Dermis microvascular lymphatic vessel endothelial cell (primary cell): ENCODE data around the gene NPY1R. TPM values are rescaled to one million over a fixed set of nuclear protein-coding genes. Genes with fewer than 3 reads are reported as not detected.

ENCODE experiments used
- DNase-seq, 2 donors: peaks; one replicate each; pipeline versions ENCODE4 v3.0.0 to v3.0.0-alpha.2; 2010; ENCODE audit warnings: low read depth in 2 of 2
- total RNA-seq: library from RNA; depleted of rRNA; stranded (reverse); fragments of >200 nt; gene quantifications from 2 replicates; pipeline ENCODE4 v1.2.1, GENCODE V29; 2014

The NPY1R gene
- 0.13 TPM in 1 of 2 replicates, not detected in the other for total RNA-seq

DNA sequence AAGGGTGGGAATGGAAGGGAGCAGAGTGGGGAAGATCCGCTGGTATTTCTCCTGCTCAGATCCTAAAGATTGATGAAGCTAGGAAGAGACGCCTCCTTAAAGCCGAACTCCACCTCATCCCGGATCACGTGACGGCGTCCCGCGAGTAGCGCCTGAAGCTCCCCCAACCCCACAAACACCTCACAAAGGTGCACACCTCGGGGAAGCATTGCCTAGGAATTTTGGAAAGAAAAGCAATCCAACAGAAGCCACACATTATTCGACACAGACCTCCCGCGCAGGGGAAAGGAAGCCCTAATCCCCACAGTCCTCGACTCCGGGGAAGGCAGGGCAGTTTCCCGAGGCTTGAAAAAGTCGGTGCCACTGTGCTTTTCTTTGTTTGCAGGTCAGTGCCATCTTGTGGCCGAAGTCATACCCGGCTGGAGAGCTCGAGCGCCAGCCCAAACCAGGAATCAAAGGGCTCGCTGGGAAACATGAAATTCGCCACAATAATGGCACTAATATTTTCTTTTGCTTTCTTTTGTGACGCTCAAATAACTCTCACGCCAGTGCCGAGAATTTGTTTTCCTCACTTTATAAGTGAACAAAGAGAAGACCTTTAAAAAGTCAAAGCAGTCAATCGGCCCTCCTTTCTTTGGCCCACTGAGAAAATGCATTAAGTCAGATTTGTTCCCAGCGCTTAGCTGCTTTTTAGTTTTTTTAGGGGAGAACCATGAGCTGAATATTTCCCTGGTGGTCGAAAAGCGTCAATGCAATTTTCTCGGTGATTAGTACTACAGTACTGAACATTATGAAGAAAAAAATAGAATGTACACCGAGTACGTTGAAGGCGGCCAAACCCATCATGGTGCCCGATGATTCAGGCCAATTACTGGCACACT is at the start of gene NPY1R:
TSS of gene NPY1R (minus strand) at position 71 of the 881 bp plus-strand sequence. CDS start 6,042 bp downstream, outside the sequence.
- DNase-seq, result peak; percentile 70 to 82

DNA sequence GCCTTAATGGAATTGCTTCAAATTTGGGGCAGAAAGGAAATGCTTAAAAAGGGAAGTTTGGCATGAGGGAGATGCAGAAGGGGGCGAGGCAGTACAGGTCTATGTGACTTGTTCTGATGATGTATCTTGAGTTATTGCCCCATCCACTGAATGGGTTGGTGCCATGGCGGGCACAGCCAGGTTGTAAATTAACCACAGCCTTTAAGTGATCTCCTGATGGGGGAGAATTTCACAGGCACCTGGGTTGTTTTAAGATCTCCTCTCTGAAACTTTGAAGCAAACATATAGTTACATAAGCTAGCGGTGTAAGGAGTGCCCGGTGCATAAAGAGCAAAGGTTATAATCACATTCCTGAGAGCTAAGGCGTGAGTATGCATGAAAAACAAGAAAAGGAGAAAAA is 48.3 kb upstream of the NPY1R start:
- DNase-seq, result no peak

- no peak for DNase-seq
These were observed 46.3 kb upstream of the NPY1R start for GRCh38 chr4:163378661-163379060.

DNA sequence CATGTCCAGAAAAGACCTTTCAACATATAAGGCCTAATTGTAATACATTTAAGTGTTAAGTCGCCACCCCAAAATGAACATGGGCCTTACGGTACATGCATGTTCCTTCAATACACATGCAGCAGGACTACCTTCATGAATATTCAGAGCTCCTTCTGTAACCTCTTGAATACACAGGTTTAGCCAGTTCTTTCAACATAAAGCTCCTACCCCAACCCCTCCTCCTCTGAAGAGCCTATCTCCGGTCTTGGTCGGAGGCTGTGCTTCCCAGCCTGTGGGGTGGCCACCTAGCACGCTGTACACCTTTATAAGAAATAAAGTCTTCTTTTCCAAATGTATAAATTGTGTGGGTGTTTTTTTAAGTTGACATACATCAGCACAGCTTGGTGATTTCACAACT is 39.6 kb upstream of the NPY1R start:
- no peak for DNase-seq

DNA sequence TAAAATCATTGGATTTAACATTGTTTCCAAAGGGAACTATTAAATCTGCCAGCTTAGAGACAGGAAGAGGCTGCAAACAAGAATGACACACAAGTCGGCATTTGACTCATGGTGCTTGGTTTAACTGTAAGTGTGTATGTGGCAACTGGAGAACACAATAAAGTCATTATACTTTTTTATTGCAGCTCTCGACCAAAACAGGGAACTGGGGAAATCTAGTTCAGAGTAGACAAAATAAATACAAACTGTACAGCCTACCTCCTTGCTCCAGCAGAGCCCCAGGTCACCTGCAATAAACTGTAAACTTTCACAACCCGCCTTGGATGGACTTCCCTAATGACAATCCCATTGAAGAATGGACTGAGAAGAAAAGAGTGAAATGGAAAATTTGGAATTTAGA is 35.3 kb upstream of the NPY1R start:
- no peak for DNase-seq

DNA sequence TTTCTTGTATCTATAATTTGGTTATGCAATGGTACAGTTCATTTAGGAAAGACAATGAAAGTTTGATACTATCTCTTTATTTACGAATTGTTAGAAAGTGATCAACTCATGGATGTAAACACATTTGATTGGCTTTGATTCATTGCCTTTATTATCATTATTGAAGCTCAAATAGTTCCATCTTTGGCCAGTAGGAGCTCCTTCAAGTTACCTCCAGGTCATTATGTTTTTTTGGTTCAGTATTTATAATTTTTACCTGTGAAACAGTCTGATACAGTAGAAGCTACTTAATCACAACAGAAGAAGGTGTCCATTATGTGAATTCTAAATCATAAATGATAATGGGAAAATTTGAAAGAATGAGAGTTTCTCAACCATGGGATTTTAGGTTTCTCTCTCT is 23.7 kb upstream of the NPY1R start:
- DNase-seq, result no peak

DNA sequence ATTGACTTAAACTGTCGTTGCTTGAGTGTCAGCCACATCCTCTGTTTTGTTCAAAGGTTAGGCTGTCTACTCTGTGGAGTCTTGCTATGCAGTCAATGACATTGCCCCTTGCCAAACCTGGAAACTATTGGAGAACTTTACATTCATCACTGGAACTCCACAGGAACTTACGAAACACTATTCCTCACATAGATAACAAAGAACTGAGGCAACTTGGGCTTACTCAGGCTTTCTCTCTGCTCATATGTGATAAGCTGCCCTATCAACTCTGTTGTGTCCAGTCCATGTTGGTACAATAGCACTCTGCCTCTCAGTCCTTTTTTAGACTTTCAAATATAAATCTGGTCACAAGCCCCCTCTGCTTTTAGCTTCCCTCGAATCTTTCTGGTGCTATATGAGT is 20.7 kb upstream of the NPY1R start:
- DNase-seq, result no peak

DNA sequence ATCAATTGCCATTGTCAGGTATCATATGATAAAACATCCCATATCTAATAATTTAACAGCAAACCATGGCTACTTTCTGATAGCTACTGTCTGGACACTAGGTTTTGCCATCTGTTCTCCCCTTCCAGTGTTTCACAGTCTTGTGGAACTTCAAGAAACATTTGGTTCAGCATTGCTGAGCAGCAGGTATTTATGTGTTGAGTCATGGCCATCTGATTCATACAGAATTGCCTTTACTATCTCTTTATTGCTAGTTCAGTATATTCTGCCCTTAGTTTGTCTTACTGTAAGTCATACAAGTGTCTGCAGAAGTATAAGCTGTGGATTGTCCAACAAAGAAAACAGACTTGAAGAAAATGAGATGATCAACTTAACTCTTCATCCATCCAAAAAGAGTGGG is 18.3 kb upstream of the NPY1R start:
- DNase-seq, result no peak

DNA sequence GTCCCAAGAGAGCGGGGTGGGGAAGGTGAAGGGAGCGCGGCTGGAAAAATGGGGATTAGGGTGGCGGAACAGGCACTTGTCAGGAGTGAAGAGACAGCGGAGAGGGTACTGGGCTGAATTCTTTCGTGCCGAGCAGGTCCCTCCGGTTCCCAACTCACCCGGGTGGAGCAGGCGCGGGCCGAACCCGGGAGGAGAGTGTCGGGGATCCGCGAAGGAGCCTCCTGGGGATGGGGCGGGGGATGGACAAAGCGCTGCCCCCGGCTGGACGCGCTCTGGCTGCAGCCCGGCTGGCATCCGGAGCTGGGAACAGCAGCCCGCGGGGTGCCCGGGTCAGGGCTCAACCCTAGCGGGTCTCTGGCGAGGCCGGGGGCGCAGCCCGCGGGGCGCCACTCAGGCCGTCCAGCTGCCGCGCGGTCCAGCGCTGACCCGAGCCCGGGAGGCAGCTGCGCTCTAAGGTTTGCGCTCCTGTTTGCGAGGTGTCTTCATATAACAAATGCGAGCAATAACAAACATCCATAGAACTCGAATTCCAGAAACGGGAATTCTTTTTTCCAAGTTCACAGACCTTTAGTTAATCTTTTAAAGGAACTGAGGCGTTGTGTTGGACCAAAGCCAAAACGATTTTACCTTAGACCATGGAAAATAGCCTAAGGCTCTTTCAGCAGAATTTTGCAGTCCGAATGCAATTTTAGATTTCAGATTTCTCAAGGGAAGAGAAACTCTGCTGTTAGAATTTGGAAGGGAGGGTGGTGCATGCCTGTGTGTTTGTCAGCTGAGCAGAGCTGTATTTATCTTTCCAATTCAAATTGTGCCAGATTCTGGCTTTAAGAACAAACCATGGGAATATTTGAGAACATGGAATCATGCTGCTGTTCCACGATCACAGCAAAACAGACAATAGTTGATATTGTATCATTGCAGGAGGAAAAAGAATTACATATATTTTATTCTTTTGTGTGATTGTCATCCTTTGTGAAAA is 12.0 kb upstream of the NPY1R start:
- DNase-seq, result no peak

- DNase-seq, result no peak
These were observed 11.3 kb upstream of the NPY1R start, which contains the start of gene NPY5R for GRCh38 chr4:163343604-163344146. NPY5R (plus strand) TSS chr4:163343892; CDS start chr4:163350274, 6,382 bp downstream.

GRCh38 chr4:163335384-163335783 is 3.0 kb upstream of the NPY1R start:
- DNase-seq, result no peak

DNA sequence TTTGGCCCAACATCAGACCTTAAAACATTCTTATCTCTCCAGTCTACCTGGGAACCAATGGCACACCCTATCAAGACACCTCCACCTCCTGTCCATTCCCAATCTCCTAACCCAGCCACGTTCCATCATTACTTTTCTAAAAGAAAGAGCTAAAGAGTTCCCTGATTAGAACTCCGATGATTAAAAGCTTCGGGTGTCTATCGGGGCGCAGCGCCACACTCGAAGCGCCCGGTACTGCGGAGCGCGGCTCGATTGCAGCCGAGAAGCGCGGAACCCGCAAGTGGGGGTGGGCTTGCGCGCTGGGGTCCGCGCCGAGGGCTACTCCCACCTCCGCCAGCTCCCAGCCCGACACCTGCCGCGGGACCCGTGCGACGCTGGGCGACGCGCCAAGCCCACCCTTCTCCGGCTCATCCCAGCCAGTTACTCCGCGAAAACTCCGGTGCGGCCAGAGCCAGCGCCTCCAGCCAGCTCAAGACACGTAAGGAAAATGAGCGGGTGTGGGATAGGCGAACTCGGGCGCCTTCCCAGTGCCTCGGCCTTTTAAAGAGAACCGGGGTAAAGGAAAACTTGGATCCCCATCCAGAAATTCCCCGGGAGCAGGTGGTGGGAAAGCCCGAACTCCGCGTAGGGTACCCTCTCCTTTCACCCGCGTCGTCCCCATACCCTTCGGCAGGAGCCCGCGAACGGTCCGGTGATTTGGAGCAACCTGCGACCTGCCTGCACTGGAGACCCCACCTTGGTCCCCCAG is 593 bp downstream of the NPY1R start:
- peak in 1 of 2 donors; percentile 15 for DNase-seq

DNA sequence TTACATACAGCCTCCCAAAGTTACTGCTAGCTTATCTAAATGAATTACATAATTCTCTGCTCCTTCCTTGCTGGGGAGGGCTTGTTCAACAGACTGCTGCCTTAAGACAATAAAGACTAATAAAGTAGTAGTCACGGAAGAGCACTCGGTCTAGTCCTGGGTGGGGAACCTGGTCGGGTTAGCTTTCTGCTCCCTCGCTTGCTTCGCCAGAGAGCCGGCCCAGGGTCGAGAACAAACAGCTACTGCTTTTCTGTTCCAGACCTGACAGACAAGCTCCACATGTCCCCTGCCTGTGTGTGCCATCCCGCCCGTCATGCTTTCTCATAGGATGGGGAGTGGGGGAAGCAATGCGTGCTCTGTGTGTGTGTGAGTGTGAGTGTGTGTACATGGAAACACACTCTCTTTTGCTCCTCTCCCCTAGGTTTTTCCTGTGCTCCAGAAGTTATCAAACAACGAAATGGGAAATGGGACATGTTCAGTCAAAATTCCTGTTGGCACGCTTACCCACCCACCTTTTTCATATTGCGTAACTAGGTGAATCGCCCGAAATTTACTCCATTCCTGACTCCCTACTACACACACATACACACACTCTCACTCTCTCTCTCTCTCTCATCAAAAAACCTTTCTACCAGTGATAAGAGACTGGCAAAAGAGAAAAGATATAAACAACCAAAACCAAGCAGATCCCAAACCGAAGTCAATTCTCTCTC is 1.3 kb downstream of the NPY1R start:
- DNase-seq, result no peak

- no peak for DNase-seq
These were observed 15.3 kb downstream of the NPY1R start for GRCh38 chr4:163317110-163317509.

GRCh38 chr4:163309466-163309865 is 22.9 kb downstream of the NPY1R start:
- DNase-seq, result no peak

- DNase-seq, result no peak
These were observed 29.3 kb downstream of the NPY1R start for GRCh38 chr4:163303069-163303468.

DNA sequence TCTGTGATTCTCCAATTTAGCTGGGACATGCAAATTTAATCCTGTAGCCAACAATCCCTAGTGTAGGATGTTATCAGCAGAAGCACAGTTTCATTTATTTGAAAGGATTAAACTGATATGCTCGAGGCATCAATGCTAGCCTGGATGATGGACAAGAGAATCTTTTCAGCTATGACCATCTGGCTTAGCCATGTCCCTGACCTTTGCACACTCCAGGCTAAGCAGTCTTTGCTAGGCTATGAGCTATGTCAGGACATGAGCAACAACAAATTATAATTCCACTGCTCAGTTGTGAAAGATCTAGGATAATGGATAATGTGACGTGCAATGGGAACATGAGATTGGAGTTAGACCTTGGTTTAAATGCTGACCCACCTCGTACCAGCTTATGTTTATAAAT is 32.0 kb downstream of the NPY1R start:
- DNase-seq, result no peak

- no peak for DNase-seq
These were observed 37.3 kb downstream of the NPY1R start for GRCh38 chr4:163295138-163295537.

- DNase-seq, result no peak
These were observed 48.1 kb downstream of the NPY1R start for GRCh38 chr4:163284304-163284703.
